Measurements from ENCODE around the gene FBXL17.
"Not testable (repeated sequence)": the region's sequence is repeated elsewhere in the genome, so short reads cannot be mapped to it uniquely, and the experiment has no call there.

- TF ChIP-seq, protein P1, sequence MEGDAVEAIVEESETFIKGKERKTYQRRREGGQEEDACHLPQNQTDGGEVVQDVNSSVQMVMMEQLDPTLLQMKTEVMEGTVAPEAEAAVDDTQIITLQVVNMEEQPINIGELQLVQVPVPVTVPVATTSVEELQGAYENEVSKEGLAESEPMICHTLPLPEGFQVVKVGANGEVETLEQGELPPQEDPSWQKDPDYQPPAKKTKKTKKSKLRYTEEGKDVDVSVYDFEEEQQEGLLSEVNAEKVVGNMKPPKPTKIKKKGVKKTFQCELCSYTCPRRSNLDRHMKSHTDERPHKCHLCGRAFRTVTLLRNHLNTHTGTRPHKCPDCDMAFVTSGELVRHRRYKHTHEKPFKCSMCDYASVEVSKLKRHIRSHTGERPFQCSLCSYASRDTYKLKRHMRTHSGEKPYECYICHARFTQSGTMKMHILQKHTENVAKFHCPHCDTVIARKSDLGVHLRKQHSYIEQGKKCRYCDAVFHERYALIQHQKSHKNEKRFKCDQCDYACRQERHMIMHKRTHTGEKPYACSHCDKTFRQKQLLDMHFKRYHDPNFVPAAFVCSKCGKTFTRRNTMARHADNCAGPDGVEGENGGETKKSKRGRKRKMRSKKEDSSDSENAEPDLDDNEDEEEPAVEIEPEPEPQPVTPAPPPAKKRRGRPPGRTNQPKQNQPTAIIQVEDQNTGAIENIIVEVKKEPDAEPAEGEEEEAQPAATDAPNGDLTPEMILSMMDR (IDR thresholded peaks at IDR 0.05; ENCODE audit: insufficient read depth, low read length, poor library complexity, severe bottlenecking), result not testable (repeated sequence)
- TF ChIP-seq EZH2phosphoT487 (conservative IDR thresholded peaks at IDR 0.05; ENCODE audit: low read length), result not testable (repeated sequence)
Observed at GRCh38 chr5:108396837-108397236, 14.9 kb upstream of the FBXL17 start.

Measured in SU-DHL-6 (cell line).